Parathyroid adenoma (tissue), 2 donors: ENCODE results near the gene SLC22A23.

Experiments used
- H2AFZ ChIP-seq: fragments of 300-600 bp; sonication (generic); one replicate; pipeline ENCODE4 v1.7.0; 2017; ENCODE audit warnings: antibody characterized with exemption, mild to moderate bottlenecking
- H3K27ac ChIP-seq: fragments of 300-600 bp; sonication (generic); one replicate; pipeline ENCODE4 v1.7.0; 2017
- H3K27me3 ChIP-seq: fragments of 300-600 bp; sonication (generic); one replicate; pipeline ENCODE4 v1.7.0; 2017; ENCODE audit warnings: low read length; ENCODE audit not compliant: control insufficient read depth, insufficient read depth
- H3K36me3 ChIP-seq: fragments of 300-600 bp; sonication (generic); one replicate; pipeline ENCODE4 v1.7.0; 2017; ENCODE audit warnings: low read length; ENCODE audit not compliant: control insufficient read depth, insufficient read depth
- H3K4me1 ChIP-seq: fragments of 300-600 bp; sonication (generic); one replicate; pipeline ENCODE4 v1.7.0; 2017; ENCODE audit warnings: control low read depth
- H3K4me2 ChIP-seq: fragments of 300-600 bp; sonication (generic); one replicate; pipeline ENCODE4 v1.7.0; 2017; ENCODE audit warnings: low read length
- H3K4me3 ChIP-seq: fragments of 300-600 bp; sonication (generic); one replicate; pipeline ENCODE4 v1.7.0; 2017; ENCODE audit warnings: low read depth, low read length
- H3K79me2 ChIP-seq: fragments of 300-600 bp; sonication (generic); one replicate; pipeline ENCODE4 v1.7.0; 2017; ENCODE audit warnings: control low read depth
- H3K9ac ChIP-seq: fragments of 300-600 bp; sonication (generic); one replicate; pipeline ENCODE4 v1.7.0; 2017; ENCODE audit warnings: mild to moderate bottlenecking
- H3K9me3 ChIP-seq: fragments of 300-600 bp; sonication (generic); one replicate; pipeline ENCODE4 v1.7.0; 2017; ENCODE audit warnings: low read length; ENCODE audit not compliant: control insufficient read depth
- CTCF ChIP-seq: fragments of 300-600 bp; sonication (generic); IDR thresholded peaks from one replicate; pipeline ENCODE4 v1.7.0; 2017; ENCODE audit warnings: antibody characterized with exemption, mild to moderate bottlenecking
- donor health status: primary hyperparathyroidism.

Gene SLC22A23

GRCh38 chr6:3307436-3307835 is 149.4 kb downstream of the SLC22A23 start:
- Histone ChIP-seq H3K4me2 (no peak overlapping the region), H3K27me3 (no peaks in the 10 kb centered on the region), H3K36me3 (no peaks in the 10 kb centered on the region), H3K79me2 (peaks cover 3% of the 10 kb centered on the region), H3K9me3 (no peaks in the 10 kb centered on the region), H3K9ac (no peak overlapping the region), H3K4me3 (no peak overlapping the region), H3K27ac (no peak overlapping the region), H3K4me1 (no peaks in the 10 kb centered on the region), H2AFZ (no peak overlapping the region)
- no peak for TF ChIP-seq CTCF

- Histone ChIP-seq H3K4me1 (no peaks in the 10 kb centered on the region), H3K9me3 (no peaks in the 10 kb centered on the region), H3K9ac (no peak overlapping the region), H3K27ac (no peak overlapping the region), H3K36me3 (no peaks in the 10 kb centered on the region), H3K79me2 (peaks cover 3% of the 10 kb centered on the region), H3K27me3 (no peaks in the 10 kb centered on the region), H3K4me3 (no peak overlapping the region), H3K4me2 (no peak overlapping the region), H2AFZ (no peak overlapping the region)
- TF ChIP-seq CTCF = no peak
Measured at GRCh38 chr6:3306848-3307247, 150.0 kb downstream of the SLC22A23 start.

- Histone ChIP-seq H3K9me3 (no peaks in the 10 kb centered on the region), H3K36me3 (no peaks in the 10 kb centered on the region), H3K27ac (no peak overlapping the region), H3K9ac (no peak overlapping the region), H3K4me3 (no peak overlapping the region), H2AFZ (no peak overlapping the region), H3K4me2 (no peak overlapping the region), H3K4me1 (no peaks in the 10 kb centered on the region), H3K27me3 (no peaks in the 10 kb centered on the region), H3K79me2 (peaks cover 3% of the 10 kb centered on the region)
- TF ChIP-seq CTCF = no peak
Measured at GRCh38 chr6:3305831-3306230, 151.0 kb downstream of the SLC22A23 start.

- Histone ChIP-seq H3K9me3 (no peaks in the 10 kb centered on the region), H3K4me3 (no peak overlapping the region), H3K36me3 (no peaks in the 10 kb centered on the region), H3K27me3 (no peaks in the 10 kb centered on the region), H3K79me2 (peaks cover 3% of the 10 kb centered on the region), H3K4me1 (no peaks in the 10 kb centered on the region), H3K27ac (no peak overlapping the region), H3K4me2 (no peak overlapping the region), H3K9ac (no peak overlapping the region), H2AFZ (no peak overlapping the region)
- TF ChIP-seq CTCF = no peak
Measured at GRCh38 chr6:3305216-3305565, 151.7 kb downstream of the SLC22A23 start.

- TF ChIP-seq CTCF = no peak
- Histone ChIP-seq H3K27me3 (no peaks in the 10 kb centered on the region), H2AFZ (no peak overlapping the region), H3K9ac (no peak overlapping the region), H3K36me3 (no peaks in the 10 kb centered on the region), H3K9me3 (no peaks in the 10 kb centered on the region), H3K27ac (no peak overlapping the region), H3K4me1 (no peaks in the 10 kb centered on the region), H3K4me3 (no peak overlapping the region), H3K4me2 (no peak overlapping the region), H3K79me2 (peaks cover 3% of the 10 kb centered on the region)
Measured at GRCh38 chr6:3304500-3305215, 152.2 kb downstream of the SLC22A23 start.
